Bronchial epithelial cell (primary cell): ENCODE results near the gene LCOR. TPM values are rescaled to one million over a fixed set of nuclear protein-coding genes. Genes with fewer than 3 reads are reported as not detected.

ENCODE experiments used
- DNase-seq: peaks from one replicate; pipeline ENCODE4 v3.0.0-alpha.2; 2010; ENCODE audit warnings: low read depth
- FAIRE-seq: peaks from 2 replicates; lab custom pipeline; 2011; peaks lifted over from hg19 to GRCh38; lab: Jason Lieb, UNC
- H3K27me3 ChIP-seq: 2 replicates; pipeline ENCODE4 v1.5.1; 2011; ENCODE audit warnings: low read length; ENCODE audit not compliant: control insufficient read depth, insufficient read depth
- H3K36me3 ChIP-seq: 2 replicates; pipeline ENCODE4 v1.5.1; 2011; ENCODE audit warnings: low read length; ENCODE audit not compliant: control insufficient read depth, insufficient read depth
- H3K4me3 ChIP-seq: 2 replicates; pipeline ENCODE4 v1.5.1; 2011; ENCODE audit warnings: mild to moderate bottlenecking, low read depth, low read length, control low read depth
- CTCF ChIP-seq: IDR thresholded peaks from 2 replicates; pipeline ENCODE4 v1.5.1; 2011; ENCODE audit warnings: mild to moderate bottlenecking, moderate library complexity, low read length, control low read depth, inconsistent platforms; ENCODE audit not compliant: insufficient read depth, severe bottlenecking
- total RNA-seq: library from RNA; depleted of rRNA; stranded (reverse); fragments of >200 nt; gene quantifications from 2 replicates; pipeline ENCODE4 v1.2.1, GENCODE V29; 2014

LCOR gene
- total RNA-seq, 1 donor from 2014 or later: 29.5 TPM

GRCh38 chr10:96850825-96851224, 18.7 kb downstream of the LCOR start:
- Histone ChIP-seq H3K4me3 (no peak overlapping the region), H3K27me3 (no peaks in the 10 kb centered on the region), H3K36me3 (no peaks in the 10 kb centered on the region)
- FAIRE-seq (no peak), DNase-seq (peak; percentile 88)
- no peak for TF ChIP-seq CTCF

GRCh38 chr10:96851281-96851680, 19.2 kb downstream of the LCOR start:
- no peak for TF ChIP-seq CTCF
- no peaks in the 10 kb centered on the region for H3K27me3 ChIP-seq
- FAIRE-seq: no peak
- no peak for DNase-seq
- H3K4me3 ChIP-seq: no peak overlapping the region
- no peaks in the 10 kb centered on the region for H3K36me3 ChIP-seq

- Histone ChIP-seq H3K4me3 (no peak overlapping the region), H3K27me3 (no peaks in the 10 kb centered on the region), H3K36me3 (no peaks in the 10 kb centered on the region)
- TF ChIP-seq CTCF: no peak
- FAIRE-seq (no peak), DNase-seq (peak; percentile 51)
These were observed 24.2 kb downstream of the LCOR start for GRCh38 chr10:96856317-96856716.

GRCh38 chr10:96857301-96858012, 25.4 kb downstream of the LCOR start:
- Histone ChIP-seq H3K4me3 (no peak overlapping the region), H3K27me3 (no peaks in the 10 kb centered on the region), H3K36me3 (peaks cover 2% of the 10 kb centered on the region)
- DNase-seq: no peak
- FAIRE-seq: no peak
- TF ChIP-seq CTCF: no peak

- Histone ChIP-seq H3K27me3 (no peaks in the 10 kb centered on the region), H3K36me3 (peaks cover 2% of the 10 kb centered on the region), H3K4me3 (no peak overlapping the region)
- no peak for TF ChIP-seq CTCF
- FAIRE-seq: no peak
- no peak for DNase-seq
These were observed 26.1 kb downstream of the LCOR start for GRCh38 chr10:96858038-96858705.
